RWPE2 (cell line): Measurements from ENCODE around the gene FMN2.

ENCODE experiments used
- ATAC-seq: fragments of 200-7000 bp; cut with Tn5 transposase; 3 replicates; pipeline ENCODE4 v1.9.1; 2021; ENCODE audit warnings: low read depth
- DNase-seq: peaks from one replicate; pipeline ENCODE4 v3.0.0-alpha.2; 2020; ENCODE audit warnings: low spot score
- H3K27ac ChIP-seq: fragments of 450-650 bp; 2 replicates; pipeline ENCODE4 v1.5.1; 2017; ENCODE audit warnings: mild to moderate bottlenecking; ENCODE audit not compliant: poor library complexity, severe bottlenecking
- H3K27me3 ChIP-seq: fragments of 250-450 bp; sonication (Bioruptor Pico); 2 replicates; pipeline ENCODE4 v1.5.1; 2021; ENCODE audit warnings: mild to moderate bottlenecking, moderate library complexity; ENCODE audit not compliant: insufficient read depth, poor library complexity, severe bottlenecking
- H3K36me3 ChIP-seq: fragments of 250-450 bp; sonication (Bioruptor Pico); 2 replicates; pipeline ENCODE4 v1.5.1; 2020; ENCODE audit warnings: low read depth, mild to moderate bottlenecking, moderate library complexity
- H3K4me1 ChIP-seq: fragments of 250-450 bp; sonication (Bioruptor Pico); 2 replicates; pipeline ENCODE4 v1.5.1; 2021; ENCODE audit warnings: mild to moderate bottlenecking, moderate library complexity; ENCODE audit not compliant: insufficient read depth, poor library complexity, severe bottlenecking
- H3K4me3 ChIP-seq: fragments of 250-450 bp; sonication (Bioruptor Pico); 2 replicates; pipeline ENCODE4 v1.5.1; 2021; ENCODE audit warnings: mild to moderate bottlenecking, moderate library complexity; ENCODE audit not compliant: severe bottlenecking
- H3K9me3 ChIP-seq: fragments of 250-450 bp; sonication (Bioruptor Pico); 2 replicates; pipeline ENCODE4 v1.5.1; 2021; ENCODE audit warnings: mild to moderate bottlenecking, moderate library complexity; ENCODE audit not compliant: severe bottlenecking
- TF ChIP-seq, protein P1 (sequence below): fragments of 450-650 bp; IDR thresholded peaks from one replicate; pipeline ENCODE4 v1.5.1; 2017; ENCODE audit warnings: mild to moderate bottlenecking, moderate library complexity; ENCODE audit not compliant: poor library complexity, severe bottlenecking

FMN2 gene

DNA sequence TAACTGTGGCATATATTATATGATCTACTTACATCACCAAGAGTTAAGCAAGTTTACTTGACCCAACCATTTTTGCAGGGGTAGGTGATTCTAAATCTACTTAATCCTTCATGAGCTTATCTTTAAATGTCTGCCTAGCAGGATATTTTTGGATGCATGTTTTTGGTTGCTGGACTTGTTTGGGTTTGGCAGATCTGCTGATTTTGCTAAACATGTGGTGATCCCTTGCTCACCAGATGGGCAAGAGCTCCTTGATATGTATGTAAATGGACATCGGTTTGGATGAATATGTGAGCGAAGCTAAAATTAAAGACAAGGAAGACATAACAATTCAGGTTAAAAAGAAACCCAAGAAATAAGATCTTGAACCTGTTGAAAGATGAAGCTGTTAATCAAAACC is 36.7 kb downstream of the FMN2 start:
- ATAC-seq: no peak
- H3K36me3 ChIP-seq: no peaks in the 10 kb centered on the region
- no peak overlapping the region for H3K27ac ChIP-seq
- no peaks in the 10 kb centered on the region for H3K9me3 ChIP-seq
- H3K4me3 ChIP-seq: no peak overlapping the region
- H3K27me3 ChIP-seq: no peaks in the 10 kb centered on the region
- TF ChIP-seq, protein P1, sequence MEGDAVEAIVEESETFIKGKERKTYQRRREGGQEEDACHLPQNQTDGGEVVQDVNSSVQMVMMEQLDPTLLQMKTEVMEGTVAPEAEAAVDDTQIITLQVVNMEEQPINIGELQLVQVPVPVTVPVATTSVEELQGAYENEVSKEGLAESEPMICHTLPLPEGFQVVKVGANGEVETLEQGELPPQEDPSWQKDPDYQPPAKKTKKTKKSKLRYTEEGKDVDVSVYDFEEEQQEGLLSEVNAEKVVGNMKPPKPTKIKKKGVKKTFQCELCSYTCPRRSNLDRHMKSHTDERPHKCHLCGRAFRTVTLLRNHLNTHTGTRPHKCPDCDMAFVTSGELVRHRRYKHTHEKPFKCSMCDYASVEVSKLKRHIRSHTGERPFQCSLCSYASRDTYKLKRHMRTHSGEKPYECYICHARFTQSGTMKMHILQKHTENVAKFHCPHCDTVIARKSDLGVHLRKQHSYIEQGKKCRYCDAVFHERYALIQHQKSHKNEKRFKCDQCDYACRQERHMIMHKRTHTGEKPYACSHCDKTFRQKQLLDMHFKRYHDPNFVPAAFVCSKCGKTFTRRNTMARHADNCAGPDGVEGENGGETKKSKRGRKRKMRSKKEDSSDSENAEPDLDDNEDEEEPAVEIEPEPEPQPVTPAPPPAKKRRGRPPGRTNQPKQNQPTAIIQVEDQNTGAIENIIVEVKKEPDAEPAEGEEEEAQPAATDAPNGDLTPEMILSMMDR: no peak
- DNase-seq: no peak
- no peaks in the 10 kb centered on the region for H3K4me1 ChIP-seq

GRCh38 chr1:240134113-240134512 is 42.4 kb downstream of the FMN2 start:
- ATAC-seq: no peak
- Histone ChIP-seq H3K27ac (no peak overlapping the region), H3K36me3 (no peaks in the 10 kb centered on the region), H3K4me1 (no peaks in the 10 kb centered on the region), H3K9me3 (no peaks in the 10 kb centered on the region), H3K4me3 (no peak overlapping the region), H3K27me3 (no peaks in the 10 kb centered on the region)
- TF ChIP-seq, protein P1: no peak
- no peak for DNase-seq

GRCh38 chr1:240134596-240134995 is 42.9 kb downstream of the FMN2 start:
- ATAC-seq: no peak
- H3K27me3 ChIP-seq: no peaks in the 10 kb centered on the region
- no peaks in the 10 kb centered on the region for H3K36me3 ChIP-seq
- no peak overlapping the region for H3K27ac ChIP-seq
- no peaks in the 10 kb centered on the region for H3K9me3 ChIP-seq
- no peaks in the 10 kb centered on the region for H3K4me1 ChIP-seq
- DNase-seq: no peak
- TF ChIP-seq, protein P1: no peak
- no peak overlapping the region for H3K4me3 ChIP-seq

GRCh38 chr1:240136402-240136801 is 44.7 kb downstream of the FMN2 start:
- Histone ChIP-seq H3K27me3 (no peaks in the 10 kb centered on the region), H3K4me3 (no peak overlapping the region), H3K4me1 (no peaks in the 10 kb centered on the region), H3K27ac (no peak overlapping the region), H3K9me3 (no peaks in the 10 kb centered on the region), H3K36me3 (no peaks in the 10 kb centered on the region)
- TF ChIP-seq, protein P1: no peak
- no peak for ATAC-seq
- no peak for DNase-seq

GRCh38 chr1:240138867-240139266 is 47.2 kb downstream of the FMN2 start:
- Histone ChIP-seq H3K9me3 (no peaks in the 10 kb centered on the region), H3K4me1 (no peaks in the 10 kb centered on the region), H3K27ac (no peak overlapping the region), H3K4me3 (no peak overlapping the region), H3K27me3 (no peaks in the 10 kb centered on the region), H3K36me3 (no peaks in the 10 kb centered on the region)
- TF ChIP-seq, protein P1: no peak
- ATAC-seq (no peak), DNase-seq (no peak)
